ENCODE results near the gene CLCNKB.

The CLCNKB gene

GRCh38 chr1:16095447-16095846 is 51.9 kb downstream of the CLCNKB start:
- no peak for DNase-seq (ENCODE audit: low spot score)

- no peak for DNase-seq (ENCODE audit: low spot score)
Observed at GRCh38 chr1:16099412-16099811, 55.8 kb downstream of the CLCNKB start.

GRCh38 chr1:16101623-16102022 is 58.0 kb downstream of the CLCNKB start:
- no peak for DNase-seq (ENCODE audit: low spot score)

Measured in Ammon's horn (tissue), 1 donor.